Measurements from ENCODE around the gene CEP63.

CEP63 gene

GRCh38 chr3:134590766-134591165, 104.9 kb downstream of the CEP63 start:
- no peak for DNase-seq

- no peak for DNase-seq
Observed at GRCh38 chr3:134592806-134593205, 106.9 kb downstream of the CEP63 start.

GRCh38 chr3:134594331-134594741, 108.5 kb downstream of the CEP63 start:
- DNase-seq = peak; percentile 32 to 39

DNA sequence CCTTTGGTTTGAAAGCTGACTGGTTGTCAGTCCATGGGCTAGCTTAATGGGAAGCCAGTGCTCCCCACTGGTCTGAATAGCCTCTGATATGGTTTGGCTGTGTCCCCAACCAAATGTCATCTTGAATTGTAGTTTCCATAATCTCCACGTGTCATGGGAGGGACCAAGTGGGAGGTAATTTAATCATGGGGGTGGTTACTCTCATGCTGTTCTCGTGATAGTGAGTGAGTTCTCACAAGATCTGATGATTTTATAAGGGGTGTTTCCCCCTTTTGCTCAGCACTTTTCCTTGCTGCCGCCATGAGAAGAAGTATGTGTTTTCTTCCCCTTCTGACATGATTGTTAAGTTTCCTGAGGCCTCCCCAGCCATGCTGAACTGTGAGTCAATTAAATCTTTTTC, 109.1 kb downstream of the CEP63 start:
- DNase-seq = peak; percentile 39 to 51

DNA sequence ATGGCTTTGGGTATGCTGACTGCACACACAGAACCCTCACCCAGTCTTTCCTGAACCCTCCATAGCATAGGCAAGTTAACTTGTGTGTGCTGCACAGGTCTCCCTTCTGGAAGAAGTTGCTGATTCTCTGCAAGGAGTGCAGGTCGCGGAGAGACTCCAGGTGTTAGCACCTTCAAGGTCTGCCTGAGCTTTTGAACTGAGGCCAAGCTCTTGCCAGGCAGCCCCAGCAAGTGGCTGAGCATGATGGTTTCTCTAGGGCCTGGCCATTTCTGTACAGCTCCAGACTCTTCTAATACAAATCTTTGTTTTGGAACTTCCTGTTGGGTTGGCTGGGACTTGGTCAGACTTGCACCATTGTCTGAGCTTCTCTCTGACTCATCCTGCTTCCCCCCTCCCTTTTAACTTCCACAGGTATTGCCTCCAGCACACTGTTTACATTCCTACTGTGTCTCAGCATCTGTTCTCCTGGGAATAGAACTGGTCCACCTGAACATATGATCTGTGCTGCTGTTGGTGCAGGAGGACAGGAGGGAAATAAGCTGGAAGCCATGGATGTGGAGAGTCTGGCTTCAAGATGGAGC, 111.6 kb downstream of the CEP63 start:
- peak in 1 of 2 donors; percentile 7 for DNase-seq

- DNase-seq = peak; percentile 47 to 52
Observed at GRCh38 chr3:134598763-134599545, 113.1 kb downstream of the CEP63 start.

DNA sequence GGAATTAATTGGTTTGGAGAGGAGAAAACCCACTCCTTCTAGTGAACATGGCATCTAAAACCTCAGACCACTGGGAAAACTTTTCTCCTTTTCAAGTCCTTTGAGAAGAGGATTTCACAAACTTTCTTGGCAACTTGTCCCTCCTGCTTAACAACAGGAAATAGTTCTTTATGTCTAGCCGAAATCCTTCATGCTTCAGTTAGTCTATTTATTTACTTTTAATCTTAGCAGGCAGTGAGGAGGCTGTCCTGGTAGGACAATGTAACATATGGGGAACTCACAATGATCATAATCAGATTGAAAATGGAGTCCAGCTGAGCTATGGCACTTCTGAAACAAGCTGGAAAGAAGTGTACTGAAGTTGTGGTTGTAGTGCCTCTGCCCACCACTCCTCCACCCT, 114.3 kb downstream of the CEP63 start:
- no peak for DNase-seq

DNA sequence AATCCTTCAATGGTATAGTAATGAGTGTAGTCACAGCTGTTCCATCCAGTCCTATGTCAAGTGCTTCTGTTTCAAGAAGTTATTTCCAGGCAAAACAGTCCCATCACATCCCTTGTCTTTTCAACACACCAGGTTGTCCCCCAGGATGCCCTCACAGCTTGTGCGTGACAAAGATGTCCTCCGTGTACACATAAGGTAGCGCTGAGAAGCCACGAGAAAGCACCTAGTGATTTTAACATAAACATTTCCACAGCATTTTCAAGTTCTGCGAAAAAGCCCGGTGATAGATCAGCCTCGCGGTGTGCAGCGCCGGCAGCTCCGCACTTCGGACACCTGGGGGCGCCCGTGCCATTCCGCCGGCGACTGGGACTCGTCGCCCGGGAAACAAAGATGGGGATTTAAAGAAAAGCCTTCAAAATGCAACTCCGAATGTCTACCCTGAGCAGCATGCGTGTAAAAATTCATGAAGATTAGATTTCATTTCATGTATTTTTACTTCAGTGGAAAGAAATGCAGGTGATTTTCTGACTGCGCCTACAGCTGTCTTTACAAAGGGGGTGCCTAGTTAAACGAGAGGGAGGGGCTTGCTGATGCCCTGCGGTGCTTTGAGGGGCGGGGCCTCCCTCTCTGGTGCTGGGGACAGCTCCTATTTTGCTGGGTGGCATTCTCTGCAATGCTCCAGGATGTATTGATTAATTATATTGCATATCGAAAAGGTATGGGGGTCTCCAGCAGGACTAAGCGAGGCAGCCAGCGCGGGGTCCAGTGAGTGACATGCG, 115.0 kb downstream of the CEP63 start:
- DNase-seq = peak; percentile 40 to 78

GRCh38 chr3:134601539-134602439, 115.9 kb downstream of the CEP63 start:
- no peak for DNase-seq

GRCh38 chr3:134602440-134602814, 116.6 kb downstream of the CEP63 start:
- no peak for DNase-seq

- DNase-seq = no peak
Observed at GRCh38 chr3:134603480-134603879, 117.6 kb downstream of the CEP63 start.

DNA sequence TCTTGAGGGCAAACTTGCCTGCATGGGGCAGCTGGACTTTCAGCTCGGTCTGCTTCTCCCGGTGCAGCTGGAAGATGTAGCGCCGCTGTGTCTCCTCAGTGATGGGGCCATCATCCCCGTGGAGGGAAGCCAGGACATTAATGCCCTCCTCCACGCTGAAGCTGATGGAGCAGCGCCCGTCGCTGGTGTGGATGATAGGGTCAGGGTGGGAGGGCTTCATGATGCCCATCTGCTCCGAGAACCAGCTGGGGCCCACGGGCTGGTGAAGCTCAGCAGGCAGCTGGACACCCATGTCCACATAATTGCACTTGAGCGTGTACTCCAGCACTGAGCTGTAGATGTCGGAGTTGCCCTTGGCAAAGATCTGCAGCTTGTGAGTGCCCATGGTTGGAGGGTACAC, 118.1 kb downstream of the CEP63 start:
- no peak for DNase-seq

GRCh38 chr3:134605556-134605955, 119.7 kb downstream of the CEP63 start:
- DNase-seq = no peak

DNA sequence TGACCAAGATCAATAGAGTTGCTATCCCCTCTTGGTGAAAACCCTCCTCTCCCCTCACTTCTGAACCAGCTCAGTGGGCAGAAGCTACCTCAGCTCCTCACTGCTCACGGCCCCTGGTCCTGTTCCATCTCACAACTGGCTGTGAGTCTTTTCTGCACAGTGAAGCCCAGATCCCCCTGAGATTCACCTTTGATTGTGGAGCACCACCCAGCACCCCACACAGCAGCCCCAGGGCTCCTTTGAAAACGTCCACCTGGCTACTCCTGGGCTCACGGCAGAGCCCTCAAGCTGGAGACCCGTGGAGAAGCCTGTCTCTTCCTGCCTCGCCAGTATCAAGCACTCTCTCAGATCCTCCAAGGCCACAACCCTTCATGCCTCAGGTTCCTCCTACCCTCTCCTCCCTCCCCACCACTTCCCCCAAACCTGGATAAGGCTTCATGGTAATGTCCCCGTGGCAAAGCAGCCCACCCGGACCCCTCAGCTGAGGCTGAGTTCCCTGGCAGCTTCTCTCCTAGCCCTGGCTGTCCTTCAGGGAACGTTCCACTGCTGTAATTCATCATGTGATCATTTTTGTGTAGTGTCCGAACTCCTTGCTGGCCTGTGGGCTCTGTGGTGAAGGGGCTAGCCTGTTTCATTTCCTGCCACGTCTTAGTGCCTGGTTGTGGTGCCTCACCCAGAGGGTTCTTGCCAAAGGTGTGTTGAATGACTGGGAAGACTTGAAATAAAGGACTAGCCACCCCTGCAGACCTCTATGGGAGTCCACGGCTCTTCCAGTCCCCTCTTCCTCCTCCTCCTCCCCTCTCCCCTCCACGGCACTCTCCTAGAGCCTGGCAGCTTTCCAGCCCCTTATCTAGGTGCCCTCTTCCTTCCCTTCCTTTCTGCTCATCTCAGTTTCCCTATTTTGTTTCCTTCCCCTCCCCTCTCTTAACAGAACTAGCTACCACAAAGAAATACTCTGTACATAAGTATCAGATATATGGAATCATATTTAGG, 120.5 kb downstream of the CEP63 start:
- DNase-seq = no peak

DNA sequence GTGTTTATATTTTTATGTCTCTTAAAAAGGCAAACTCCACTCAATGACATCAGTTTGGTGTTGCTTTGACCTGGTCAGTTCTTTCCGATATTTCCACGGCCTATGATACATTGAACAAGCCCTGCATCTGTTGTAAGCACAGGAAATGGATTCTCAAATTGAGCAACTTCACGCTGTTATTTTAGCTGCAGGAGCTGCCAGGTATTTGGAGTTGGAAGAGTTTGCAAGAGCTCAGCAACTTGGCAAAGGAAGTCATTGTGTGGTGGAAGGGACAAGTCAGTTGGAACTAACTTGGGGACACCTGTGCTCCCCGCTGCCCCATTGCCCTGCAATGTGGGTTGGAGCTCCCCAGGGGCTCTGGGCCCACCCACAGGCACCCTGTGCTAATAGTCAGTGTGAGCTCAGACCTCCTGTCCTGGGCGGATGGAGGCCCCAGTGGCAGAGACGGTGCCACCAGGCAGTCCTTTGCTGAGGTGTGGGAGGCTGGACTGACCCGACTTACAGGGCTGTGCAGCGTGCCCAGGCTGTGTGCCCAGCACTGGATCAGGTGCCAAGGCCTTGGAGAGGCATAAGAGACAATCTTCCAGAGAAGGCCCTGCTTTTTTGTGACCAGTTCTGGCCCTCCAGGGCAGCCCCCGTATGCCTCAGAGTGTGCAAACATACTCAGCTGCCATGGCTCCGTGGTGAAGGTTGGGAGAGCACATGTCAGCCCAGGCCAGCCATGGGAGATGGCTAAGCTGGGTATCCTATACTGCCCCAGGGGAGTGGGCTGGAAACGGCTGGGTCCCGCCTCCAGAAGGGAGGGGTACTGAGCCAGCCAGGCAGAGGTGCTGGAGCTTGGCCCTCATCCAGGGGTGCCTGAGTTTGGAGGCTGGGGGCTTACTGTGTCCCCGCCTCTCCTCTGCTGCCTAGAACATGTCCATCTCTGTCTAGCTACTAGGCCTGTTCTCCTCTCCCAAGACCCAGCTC, 121.5 kb downstream of the CEP63 start:
- no peak for DNase-seq

DNA sequence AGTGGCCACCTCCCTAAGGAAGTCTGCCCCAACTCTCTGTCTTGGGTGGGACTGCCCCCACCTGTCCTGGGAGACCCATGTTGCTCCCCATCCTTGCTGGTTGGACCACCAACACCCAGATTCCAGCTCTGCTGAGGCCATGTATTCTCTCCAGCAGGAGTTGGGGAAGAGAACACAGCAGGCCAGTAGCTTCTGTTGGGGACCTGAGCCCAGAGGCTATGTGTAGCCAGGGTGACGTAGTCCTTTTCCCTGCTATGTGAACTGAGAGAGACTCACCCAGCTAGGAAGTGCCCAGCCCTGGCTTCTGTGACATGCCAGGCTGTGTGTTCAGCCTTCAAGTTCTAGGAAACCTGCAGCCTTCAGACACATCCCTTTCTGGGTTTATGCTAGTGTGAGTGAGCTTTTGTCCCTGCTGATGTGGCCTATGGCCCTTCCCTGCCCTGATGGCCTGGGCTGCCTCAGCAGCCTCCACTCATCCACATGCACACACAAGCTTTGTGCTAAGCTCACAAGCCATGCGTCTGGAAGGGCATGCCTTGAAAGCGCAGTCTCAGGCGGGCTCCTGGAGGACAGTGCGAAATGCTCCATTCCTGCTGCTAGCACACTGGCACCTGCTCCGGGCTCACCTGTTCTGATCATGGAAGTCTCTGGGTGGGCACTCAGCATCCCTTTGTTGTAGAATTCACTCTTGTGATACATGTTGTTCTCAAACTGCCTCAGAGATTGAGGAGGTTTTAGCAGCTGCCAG, 122.3 kb downstream of the CEP63 start:
- no peak for DNase-seq

- DNase-seq = no peak
Observed at GRCh38 chr3:134608771-134609435, 123.0 kb downstream of the CEP63 start.

DNA sequence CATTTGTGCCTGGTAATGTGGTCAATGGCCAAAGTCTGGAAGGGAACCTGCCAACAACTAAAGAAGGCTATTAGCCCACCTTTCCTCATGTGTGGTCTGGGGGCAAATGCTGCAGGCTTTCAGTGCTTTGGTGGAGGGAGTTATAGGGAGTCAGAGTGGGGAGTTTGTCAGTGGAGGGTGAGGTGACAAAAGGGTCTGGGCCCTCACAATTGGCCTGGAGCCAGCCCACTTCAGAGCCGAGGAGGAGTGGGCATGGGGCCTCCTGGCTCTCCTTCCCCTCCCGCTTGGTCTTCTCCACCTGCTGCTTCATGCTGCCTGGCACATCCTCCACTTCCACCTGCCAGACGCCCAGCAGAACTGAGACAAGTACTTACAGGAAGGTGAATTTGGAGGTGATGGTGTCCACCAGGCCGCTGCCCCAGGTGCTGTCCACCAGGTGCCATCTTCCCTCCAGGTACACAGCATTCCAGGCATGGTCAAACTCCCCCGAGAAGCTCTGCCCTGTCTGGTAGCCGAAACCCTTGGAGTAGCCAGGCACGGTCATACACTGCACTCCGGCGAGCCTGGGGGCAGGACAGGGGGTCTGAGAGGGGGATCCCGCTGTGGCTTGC, 124.1 kb downstream of the CEP63 start:
- no peak for DNase-seq
